OCI-LY1 (cell line): Measurements from ENCODE around the gene ACVR1.

ENCODE experiments used
- H2AFZ ChIP-seq: fragments of 200-600 bp; sonication (generic), shearing (Covaris generic); 2 replicates; pipeline ENCODE4 v1.6.0; 2014; ENCODE audit warnings: antibody characterized with exemption, mild to moderate bottlenecking, low read length
- H3F3A ChIP-seq: fragments of 200-600 bp; sonication (generic), shearing (Covaris generic); 2 replicates; pipeline ENCODE4 v1.6.0; 2014; ENCODE audit warnings: mild to moderate bottlenecking, antibody characterized with exemption, low read length, moderate library complexity; ENCODE audit not compliant: insufficient read depth
- H3K27ac ChIP-seq: fragments of 200-600 bp; sonication (generic); 2 replicates; pipeline ENCODE4 v1.5.1; 2014; ENCODE audit warnings: low read length, mixed run types, mild to moderate bottlenecking, low read depth; ENCODE audit not compliant: poor library complexity, severe bottlenecking
- H3K27me3 ChIP-seq: fragments of 200-600 bp; sonication (generic); 2 replicates; pipeline ENCODE4 v1.6.0; 2014; ENCODE audit warnings: antibody characterized with exemption, mild to moderate bottlenecking, low read length, moderate library complexity; ENCODE audit not compliant: insufficient read depth
- H3K36me3 ChIP-seq: fragments of 200-600 bp; sonication (generic); 2 replicates; pipeline ENCODE4 v1.6.1; 2014; ENCODE audit warnings: mild to moderate bottlenecking, antibody characterized with exemption, low read length, moderate library complexity, mixed read lengths; ENCODE audit not compliant: insufficient read depth
- H3K4me1 ChIP-seq: fragments of 200-600 bp; sonication (generic); 2 replicates; pipeline ENCODE4 v1.5.1; 2014; ENCODE audit warnings: mild to moderate bottlenecking, low read length, moderate library complexity; ENCODE audit not compliant: insufficient read depth, severe bottlenecking
- H3K4me2 ChIP-seq: fragments of 200-600 bp; sonication (generic), shearing (Covaris generic); 2 replicates; pipeline ENCODE4 v1.6.1; 2014; ENCODE audit warnings: low read length
- H3K4me3 ChIP-seq: fragments of 200-600 bp; sonication (generic); 2 replicates; pipeline ENCODE4 v1.5.1; 2014; ENCODE audit warnings: low read length, low read depth, mild to moderate bottlenecking, mixed read lengths; ENCODE audit not compliant: poor library complexity, severe bottlenecking
- H3K79me2 ChIP-seq: fragments of 200-600 bp; shearing (Covaris generic); 2 replicates; pipeline ENCODE4 v1.6.1; 2016; ENCODE audit warnings: mixed run types, low read length, mixed read lengths; ENCODE audit not compliant: insufficient read depth
- H3K9ac ChIP-seq: fragments of 200-600 bp; sonication (generic), shearing (Covaris generic); 2 replicates; pipeline ENCODE4 v1.6.1; 2014; ENCODE audit warnings: mild to moderate bottlenecking, low read length, mixed read lengths
- H3K9me2 ChIP-seq: fragments of 200-600 bp; sonication (generic), shearing (Covaris generic); 2 replicates; pipeline ENCODE4 v1.6.1; 2014; ENCODE audit warnings: low read depth, mild to moderate bottlenecking, low read length, mixed read lengths
- H3K9me3 ChIP-seq: fragments of 200-600 bp; shearing (Covaris generic); 2 replicates; pipeline ENCODE4 v1.6.1; 2014; ENCODE audit warnings: low read length, mixed read lengths
- H4K20me1 ChIP-seq: fragments of 200-600 bp; sonication (generic), shearing (Covaris generic); 2 replicates; pipeline ENCODE4 v1.6.0; 2016; ENCODE audit warnings: mild to moderate bottlenecking, low read length; ENCODE audit not compliant: insufficient read depth
- EZH2 ChIP-seq: fragments of 200-600 bp; sonication (generic), shearing (Covaris generic); IDR thresholded peaks from 2 replicates; pipeline ENCODE4 v1.8.0; 2017; ENCODE audit warnings: borderline replicate concordance, mixed run types, mild to moderate bottlenecking, antibody characterized with exemption, low read length, moderate library complexity, mixed read lengths
- TF ChIP-seq, protein P1 (sequence below): fragments of 200-600 bp; sonication (generic), shearing (Covaris generic); IDR thresholded peaks from 2 replicates; pipeline ENCODE4 v1.5.1; 2017; ENCODE audit warnings: mild to moderate bottlenecking, antibody characterized with exemption, low read length, moderate library complexity, mixed read lengths

ACVR1 gene

DNA sequence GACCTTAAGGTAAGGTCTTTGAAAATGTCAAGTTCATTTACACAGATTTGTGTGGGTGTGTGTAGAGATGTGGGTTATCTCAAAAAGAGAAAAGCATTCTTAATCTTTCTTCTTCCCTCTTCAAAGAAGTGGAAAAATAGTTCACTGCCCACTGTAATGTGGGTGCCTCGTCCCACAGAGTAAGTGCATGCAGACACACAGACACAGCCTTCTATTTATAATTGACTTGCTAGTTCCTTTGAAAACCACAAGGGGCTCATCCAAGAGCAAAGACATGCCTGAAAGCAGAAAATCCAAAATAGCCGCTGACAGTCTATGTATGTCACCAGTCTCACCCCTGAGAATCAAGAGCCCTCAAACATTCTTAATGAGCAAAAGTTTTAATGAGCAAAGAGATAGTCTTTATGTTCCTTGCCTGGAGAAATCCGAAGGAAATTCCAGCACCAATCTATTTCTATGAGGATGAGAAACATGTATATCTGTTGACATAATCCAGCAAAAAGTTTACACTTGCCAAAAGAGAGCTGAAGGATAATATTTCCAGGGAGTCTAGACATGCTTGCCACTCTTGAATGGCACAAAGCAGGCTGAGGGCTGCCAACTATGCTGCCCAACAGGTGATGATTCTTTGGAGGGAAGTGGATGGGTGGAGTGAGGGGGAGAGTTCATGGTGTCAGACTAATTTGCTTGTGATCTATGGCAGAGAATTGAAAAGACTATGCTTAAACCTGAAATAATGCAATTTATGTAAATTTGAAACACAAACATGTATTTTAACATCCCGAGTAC lies 93.9 kb downstream of the ACVR1 start:
- Histone ChIP-seq H4K20me1 (no peaks in the 10 kb centered on the region), H3K4me2 (no peak overlapping the region), H3K27me3 (peaks cover 4% of the 10 kb centered on the region; the same call in 1 of the 2 replicates), H3K4me1 (no peaks in the 10 kb centered on the region), H3F3A (no peaks in the 10 kb centered on the region), H3K9me2 (no peaks in the 10 kb centered on the region), H3K27ac (no peak overlapping the region), H3K36me3 (no peaks in the 10 kb centered on the region), H3K9me3 (no peaks in the 10 kb centered on the region), H3K79me2 (no peaks in the 10 kb centered on the region), H3K9ac (no peak overlapping the region), H2AFZ (no peak overlapping the region), H3K4me3 (no peak overlapping the region)
- no peak for TF ChIP-seq EZH2
- TF ChIP-seq, protein P1, sequence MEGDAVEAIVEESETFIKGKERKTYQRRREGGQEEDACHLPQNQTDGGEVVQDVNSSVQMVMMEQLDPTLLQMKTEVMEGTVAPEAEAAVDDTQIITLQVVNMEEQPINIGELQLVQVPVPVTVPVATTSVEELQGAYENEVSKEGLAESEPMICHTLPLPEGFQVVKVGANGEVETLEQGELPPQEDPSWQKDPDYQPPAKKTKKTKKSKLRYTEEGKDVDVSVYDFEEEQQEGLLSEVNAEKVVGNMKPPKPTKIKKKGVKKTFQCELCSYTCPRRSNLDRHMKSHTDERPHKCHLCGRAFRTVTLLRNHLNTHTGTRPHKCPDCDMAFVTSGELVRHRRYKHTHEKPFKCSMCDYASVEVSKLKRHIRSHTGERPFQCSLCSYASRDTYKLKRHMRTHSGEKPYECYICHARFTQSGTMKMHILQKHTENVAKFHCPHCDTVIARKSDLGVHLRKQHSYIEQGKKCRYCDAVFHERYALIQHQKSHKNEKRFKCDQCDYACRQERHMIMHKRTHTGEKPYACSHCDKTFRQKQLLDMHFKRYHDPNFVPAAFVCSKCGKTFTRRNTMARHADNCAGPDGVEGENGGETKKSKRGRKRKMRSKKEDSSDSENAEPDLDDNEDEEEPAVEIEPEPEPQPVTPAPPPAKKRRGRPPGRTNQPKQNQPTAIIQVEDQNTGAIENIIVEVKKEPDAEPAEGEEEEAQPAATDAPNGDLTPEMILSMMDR = no peak

DNA sequence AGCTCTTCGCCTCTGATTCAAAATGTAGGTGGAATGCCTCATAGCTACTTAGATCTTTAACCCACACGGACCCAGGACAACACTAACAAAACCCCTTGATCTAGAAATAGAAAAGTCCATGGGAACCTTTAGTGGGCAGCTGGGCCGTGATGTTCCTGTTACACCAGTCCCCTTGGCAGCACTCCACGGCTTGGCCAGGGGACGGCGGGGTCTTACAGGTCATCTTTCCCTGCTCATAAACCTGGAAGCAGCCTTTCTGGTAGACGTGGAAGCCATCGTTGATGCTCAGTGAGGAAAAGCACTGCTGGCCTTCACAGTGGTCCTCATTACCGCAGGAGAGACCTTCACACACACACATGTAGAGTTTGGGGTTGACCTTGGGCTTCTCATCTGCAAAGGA lies 95.9 kb downstream of the ACVR1 start:
- Histone ChIP-seq H3K27ac (no peak overlapping the region), H3K9me2 (no peaks in the 10 kb centered on the region)

DNA sequence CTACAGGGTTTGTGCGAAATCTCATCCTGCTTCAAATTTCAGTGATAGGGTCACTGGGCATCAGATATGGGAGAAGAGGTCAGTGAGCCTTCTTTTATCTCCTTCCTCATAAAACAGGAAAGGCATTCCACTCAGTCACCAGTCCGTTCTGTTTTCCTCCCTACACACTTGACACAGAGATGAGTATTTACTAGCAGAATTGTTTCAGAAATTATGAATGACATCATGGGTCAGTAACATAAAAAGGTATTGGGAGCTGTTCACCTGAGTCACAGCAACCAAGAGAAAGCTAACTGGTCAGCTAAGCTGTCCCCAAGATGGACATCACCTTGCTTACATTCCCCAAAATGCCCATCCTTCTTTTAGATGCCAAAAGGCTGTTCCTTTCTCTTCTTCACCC lies 96.3 kb downstream of the ACVR1 start:
- H3K27ac ChIP-seq = no peak overlapping the region
- H3K9me2 ChIP-seq = no peaks in the 10 kb centered on the region
- H3K4me1 ChIP-seq = no peaks in the 10 kb centered on the region
- no peak overlapping the region for H3K4me3 ChIP-seq
- H3K4me2 ChIP-seq = no peak overlapping the region
- no peaks in the 10 kb centered on the region for H3K36me3 ChIP-seq
- H3K9me3 ChIP-seq = no peaks in the 10 kb centered on the region
- TF ChIP-seq EZH2 = no peak
- TF ChIP-seq, protein P1 = no peak
- no peaks in the 10 kb centered on the region for H3F3A ChIP-seq
- H3K27me3 ChIP-seq = no peaks in the 10 kb centered on the region
- H3K79me2 ChIP-seq = no peaks in the 10 kb centered on the region
- H3K9ac ChIP-seq = no peak overlapping the region
- H2AFZ ChIP-seq = no peak overlapping the region
- H4K20me1 ChIP-seq = no peaks in the 10 kb centered on the region

More for the DNA sequence above, 95.9 kb downstream of the ACVR1 start:
- no peak overlapping the region for H2AFZ ChIP-seq
- no peak overlapping the region for H3K4me3 ChIP-seq
- no peak overlapping the region for H3K9ac ChIP-seq
- no peaks in the 10 kb centered on the region for H3K36me3 ChIP-seq
- H3K4me1 ChIP-seq = no peaks in the 10 kb centered on the region
- no peaks in the 10 kb centered on the region for H4K20me1 ChIP-seq
- H3K27me3 ChIP-seq = peaks cover 2% of the 10 kb centered on the region; the same call in 1 of the 2 replicates
- H3K79me2 ChIP-seq = no peaks in the 10 kb centered on the region
- H3F3A ChIP-seq = no peaks in the 10 kb centered on the region
- no peak overlapping the region for H3K4me2 ChIP-seq
- TF ChIP-seq, protein P1 = no peak
- TF ChIP-seq EZH2 = no peak
- no peaks in the 10 kb centered on the region for H3K9me3 ChIP-seq
